ENCODE results near the gene GUCA2B. TPM values are rescaled to one million over a fixed set of nuclear protein-coding genes. Genes with fewer than 3 reads are reported as not detected.

The GUCA2B gene
- total RNA-seq, 1 donor from 2014 or later, result not detected

GRCh38 chr1:42145389-42145716, 7.9 kb upstream of the GUCA2B start:
- intact Hi-C loops (cut with micrococcal nuclease), result loop anchor here (5.0 kb wide), 2 partner anchors 512 to 602 kb away; partner anchors contain the start of gene PPIH
- Mint-ChIP-seq H3K4me1 (ENCODE audit: low read depth) (no peaks in the 10 kb centered on the region), H3K9me3 (no peaks in the 10 kb centered on the region), H3K4me3 (no peak overlapping the region), H3K27ac (no peak overlapping the region), H3K27me3 (ENCODE audit: insufficient read depth) (peaks cover 4% of the 10 kb centered on the region), H3K36me3 (ENCODE audit: low read depth) (no peaks in the 10 kb centered on the region)
- no peak for DNase-seq (ENCODE audit: low spot score)

DNA sequence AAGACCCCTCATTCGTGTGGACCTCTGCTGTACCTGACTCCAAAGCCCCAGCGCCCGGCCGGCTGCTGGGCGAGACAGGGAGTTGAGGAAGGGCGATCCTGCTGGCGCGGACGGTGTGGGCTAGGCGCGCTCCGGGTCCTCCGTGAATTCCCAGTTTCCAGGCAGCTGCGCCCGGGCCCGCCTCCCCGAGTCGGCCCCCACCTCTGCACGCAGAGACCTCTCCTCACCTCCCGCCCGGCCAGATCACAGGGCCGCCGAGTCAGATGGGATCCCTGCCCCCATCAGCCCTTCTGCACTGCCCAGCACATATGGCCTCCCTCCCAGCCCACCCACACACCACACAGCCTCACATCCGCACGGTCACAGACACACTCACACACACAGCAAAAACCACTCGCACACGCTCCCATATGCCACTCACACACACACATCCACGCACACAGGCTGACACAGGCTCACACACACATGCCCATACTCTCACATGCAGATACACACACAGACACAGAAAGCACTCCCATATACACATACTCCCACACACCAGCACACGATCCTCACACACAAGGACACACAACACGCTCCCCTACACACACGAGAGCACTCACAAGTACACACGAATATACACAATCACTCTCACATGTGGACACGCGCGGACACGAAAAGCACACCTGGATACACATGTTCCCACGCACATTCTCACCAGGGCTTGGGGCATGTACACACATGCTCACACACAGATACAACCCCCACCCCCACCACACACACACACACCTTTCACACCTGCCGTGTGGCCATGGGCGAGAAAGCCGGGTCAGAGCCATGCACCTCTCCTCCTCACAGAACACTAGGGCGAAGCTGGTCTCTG, 7.2 kb upstream of the GUCA2B start:
- no peak for DNase-seq (ENCODE audit: low spot score)
- H3K4me1 Mint-ChIP-seq (ENCODE audit: low read depth), result no peaks in the 10 kb centered on the region
- intact Hi-C loops (cut with micrococcal nuclease), result loop anchor here (5.0 kb wide), 2 partner anchors 511 to 601 kb away; partner anchors contain the start of gene PPIH
- no peaks in the 10 kb centered on the region for H3K36me3 Mint-ChIP-seq (ENCODE audit: low read depth)
- no peak overlapping the region for H3K4me3 Mint-ChIP-seq
- no peaks in the 10 kb centered on the region for H3K9me3 Mint-ChIP-seq
- H3K27me3 Mint-ChIP-seq (ENCODE audit: insufficient read depth), result no peaks in the 10 kb centered on the region
- H3K27ac Mint-ChIP-seq, result no peak overlapping the region

DNA sequence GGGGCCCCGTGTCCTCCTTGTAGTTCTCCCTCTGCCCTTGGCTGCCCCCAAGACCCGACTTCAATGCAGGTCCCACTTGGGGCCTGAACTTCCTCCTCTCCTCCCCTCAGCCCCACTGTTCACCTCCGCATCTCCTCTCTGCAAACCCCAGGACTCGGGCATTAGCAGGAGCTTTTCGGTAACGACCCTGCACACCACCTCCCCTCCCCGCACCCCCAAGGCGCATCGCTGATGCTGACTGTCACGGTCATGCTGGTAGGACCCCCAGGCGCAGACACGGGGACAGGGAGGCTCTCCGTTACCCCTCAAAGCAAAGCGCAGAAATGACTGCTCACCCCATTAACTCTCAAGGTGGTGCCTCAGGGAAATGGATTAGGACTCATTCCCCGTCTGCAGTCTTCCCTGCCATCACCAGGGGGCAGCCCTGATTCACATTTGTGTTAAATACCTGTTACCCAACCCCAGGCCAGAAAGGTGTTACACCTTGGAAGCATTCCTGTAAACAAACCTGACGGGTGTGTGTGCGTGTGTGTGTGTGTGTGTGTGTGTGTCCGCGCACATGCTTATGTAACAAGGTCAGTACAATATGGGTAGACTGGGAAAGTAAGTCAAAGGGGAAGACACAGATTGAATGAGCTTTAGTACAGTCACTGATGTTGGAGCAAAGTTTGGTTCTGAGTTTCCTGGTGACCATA, 6.4 kb upstream of the GUCA2B start:
- no peaks in the 10 kb centered on the region for H3K9me3 Mint-ChIP-seq
- H3K27me3 Mint-ChIP-seq (ENCODE audit: insufficient read depth), result no peaks in the 10 kb centered on the region
- no peak overlapping the region for H3K27ac Mint-ChIP-seq
- no peaks in the 10 kb centered on the region for H3K4me1 Mint-ChIP-seq (ENCODE audit: low read depth)
- intact Hi-C loops (cut with micrococcal nuclease), result loop anchor here (1.0 to 5.0 kb wide), 3 partner anchors 27 to 601 kb away; partner anchors contain the start of gene PPIH
- H3K4me3 Mint-ChIP-seq, result no peak overlapping the region
- H3K36me3 Mint-ChIP-seq (ENCODE audit: low read depth), result no peaks in the 10 kb centered on the region
- DNase-seq (ENCODE audit: low spot score), result peak; percentile 56

DNA sequence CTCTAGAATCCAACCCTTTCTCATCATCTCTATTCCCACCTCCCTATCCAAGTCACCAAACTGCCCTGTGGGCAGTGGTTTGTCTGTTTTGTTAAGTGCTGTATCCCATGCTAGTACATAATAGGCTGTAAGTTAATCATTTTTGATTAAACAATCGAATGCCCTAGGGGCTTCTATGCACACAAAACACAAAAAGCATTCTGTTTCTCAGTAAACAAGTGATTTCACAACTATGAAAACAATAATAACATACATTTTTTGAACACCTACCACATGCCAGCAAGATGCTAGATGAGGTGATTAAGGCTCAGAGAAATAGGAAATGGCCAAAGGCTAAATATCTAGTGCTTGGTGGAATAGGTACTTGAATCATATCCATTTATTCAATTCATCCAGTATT, 5.0 kb upstream of the GUCA2B start:
- Mint-ChIP-seq H3K36me3 (ENCODE audit: low read depth) (no peaks in the 10 kb centered on the region), H3K27ac (no peak overlapping the region), H3K9me3 (no peaks in the 10 kb centered on the region), H3K27me3 (ENCODE audit: insufficient read depth) (no peaks in the 10 kb centered on the region), H3K4me1 (ENCODE audit: low read depth) (no peaks in the 10 kb centered on the region), H3K4me3 (no peak overlapping the region)
- intact Hi-C loops (cut with micrococcal nuclease), result loop anchor here (5.0 kb wide), 2 partner anchors 509 to 599 kb away; partner anchors contain the start of gene PPIH
- DNase-seq (ENCODE audit: low spot score), result no peak

DNA sequence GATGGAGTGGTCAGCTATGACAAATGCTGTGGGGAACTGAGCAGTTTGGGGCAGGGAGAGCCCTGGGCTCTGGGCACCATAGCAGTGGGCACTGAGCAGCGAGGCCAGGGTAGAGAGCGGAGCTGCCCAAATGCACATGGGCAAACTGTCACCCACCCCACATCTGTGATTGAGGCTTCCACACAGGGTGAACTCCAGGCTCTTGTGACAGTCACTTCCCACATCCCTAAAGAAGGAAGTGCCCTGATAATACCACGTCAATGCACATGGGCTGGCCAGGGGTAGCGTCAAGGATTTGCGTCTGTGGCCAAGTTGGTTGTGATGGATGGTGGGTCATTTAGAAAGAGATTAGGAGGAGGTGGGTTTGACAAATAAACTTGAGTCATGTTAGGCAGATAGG, 2.6 kb upstream of the GUCA2B start:
- Mint-ChIP-seq H3K4me1 (ENCODE audit: low read depth) (no peaks in the 10 kb centered on the region), H3K27ac (no peak overlapping the region), H3K27me3 (ENCODE audit: insufficient read depth) (no peaks in the 10 kb centered on the region), H3K36me3 (ENCODE audit: low read depth) (no peaks in the 10 kb centered on the region), H3K9me3 (no peaks in the 10 kb centered on the region), H3K4me3 (no peak overlapping the region)
- intact Hi-C loops (cut with micrococcal nuclease), result no loop called here
- no peak for DNase-seq (ENCODE audit: low spot score)

DNA sequence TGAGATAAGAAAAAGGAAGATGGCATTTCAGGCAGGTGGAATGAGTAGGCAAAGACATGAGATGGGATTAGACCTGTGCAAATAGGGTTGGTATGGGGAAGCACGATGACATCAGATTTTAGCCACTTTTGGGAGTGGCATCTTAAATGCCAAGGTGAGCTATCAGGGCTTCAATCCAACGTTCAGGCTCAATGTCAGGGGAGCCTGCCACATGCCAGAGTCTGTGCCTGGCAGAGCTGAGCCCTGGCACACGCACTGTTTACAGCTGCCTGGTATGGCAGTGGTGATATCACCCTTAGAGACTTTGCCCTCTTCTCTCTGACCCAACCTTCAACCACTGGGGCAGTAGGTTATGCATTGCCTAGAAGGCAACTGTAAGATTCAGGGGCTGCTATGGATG, 1.1 kb upstream of the GUCA2B start:
- no peak for DNase-seq (ENCODE audit: low spot score)
- no peaks in the 10 kb centered on the region for H3K4me1 Mint-ChIP-seq (ENCODE audit: low read depth)
- no peaks in the 10 kb centered on the region for H3K27me3 Mint-ChIP-seq (ENCODE audit: insufficient read depth)
- no peak overlapping the region for H3K4me3 Mint-ChIP-seq
- intact Hi-C loops (cut with micrococcal nuclease), result no loop called here
- H3K36me3 Mint-ChIP-seq (ENCODE audit: low read depth), result no peaks in the 10 kb centered on the region
- no peaks in the 10 kb centered on the region for H3K9me3 Mint-ChIP-seq
- H3K27ac Mint-ChIP-seq, result no peak overlapping the region

GRCh38 chr1:42153624-42154023, 414 bp downstream of the GUCA2B start:
- Mint-ChIP-seq H3K27me3 (ENCODE audit: insufficient read depth) (no peaks in the 10 kb centered on the region), H3K9me3 (peaks cover 3% of the 10 kb centered on the region), H3K27ac (no peak overlapping the region), H3K4me3 (no peak overlapping the region), H3K4me1 (ENCODE audit: low read depth) (peaks cover 8% of the 10 kb centered on the region), H3K36me3 (ENCODE audit: low read depth) (no peaks in the 10 kb centered on the region)
- intact Hi-C loops (cut with micrococcal nuclease), result no loop called here
- no peak for DNase-seq (ENCODE audit: low spot score)

DNA sequence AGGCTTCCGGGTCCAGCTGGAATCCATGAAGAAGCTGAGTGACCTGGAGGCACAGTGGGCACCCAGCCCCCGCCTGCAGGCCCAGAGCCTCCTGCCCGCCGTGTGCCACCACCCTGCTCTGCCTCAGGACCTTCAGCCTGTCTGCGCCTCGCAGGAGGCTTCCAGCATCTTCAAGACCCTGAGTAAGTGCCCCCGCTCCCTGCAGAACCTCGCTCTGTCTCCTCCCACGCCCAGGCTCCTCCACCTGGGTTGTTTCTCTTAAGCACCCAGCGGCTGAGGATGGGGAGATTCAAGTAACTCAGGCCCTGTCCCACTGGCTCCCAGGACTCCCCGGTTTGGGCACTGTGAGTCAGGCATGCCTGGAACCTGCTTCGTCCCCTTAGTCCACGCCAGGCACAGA, 1.5 kb downstream of the GUCA2B start:
- no peak for DNase-seq (ENCODE audit: low spot score)
- Mint-ChIP-seq H3K36me3 (ENCODE audit: low read depth) (no peaks in the 10 kb centered on the region), H3K27ac (no peak overlapping the region), H3K4me1 (ENCODE audit: low read depth) (peaks cover 8% of the 10 kb centered on the region), H3K27me3 (ENCODE audit: insufficient read depth) (peaks cover 6% of the 10 kb centered on the region), H3K9me3 (peaks cover 8% of the 10 kb centered on the region), H3K4me3 (no peak overlapping the region)
- intact Hi-C loops (cut with micrococcal nuclease), result no loop called here

DNA sequence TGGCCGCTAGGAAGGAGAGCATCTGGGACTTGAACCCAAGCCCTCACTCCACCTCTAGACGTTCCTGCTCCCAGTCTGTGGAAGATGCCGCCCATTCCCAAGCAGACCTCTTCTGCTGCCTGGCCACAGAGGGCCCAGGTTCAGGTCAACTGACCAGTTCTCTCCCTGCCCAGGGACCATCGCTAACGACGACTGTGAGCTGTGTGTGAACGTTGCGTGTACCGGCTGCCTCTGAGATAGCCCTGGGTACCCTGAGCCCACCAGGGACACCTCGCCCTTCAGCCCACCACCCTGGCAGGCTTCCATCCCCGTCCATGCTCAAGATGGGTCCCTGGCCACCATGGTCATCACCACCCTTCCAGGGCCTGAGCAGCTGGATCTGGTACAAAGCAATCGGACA, 2.2 kb downstream of the GUCA2B start:
- intact Hi-C loops (cut with micrococcal nuclease), result no loop called here
- Mint-ChIP-seq H3K27me3 (ENCODE audit: insufficient read depth) (peaks cover 7% of the 10 kb centered on the region), H3K27ac (no peak overlapping the region), H3K36me3 (ENCODE audit: low read depth) (no peaks in the 10 kb centered on the region), H3K4me1 (ENCODE audit: low read depth) (peaks cover 8% of the 10 kb centered on the region), H3K9me3 (peaks cover 14% of the 10 kb centered on the region), H3K4me3 (no peak overlapping the region)
- DNase-seq (ENCODE audit: low spot score), result no peak

DNA sequence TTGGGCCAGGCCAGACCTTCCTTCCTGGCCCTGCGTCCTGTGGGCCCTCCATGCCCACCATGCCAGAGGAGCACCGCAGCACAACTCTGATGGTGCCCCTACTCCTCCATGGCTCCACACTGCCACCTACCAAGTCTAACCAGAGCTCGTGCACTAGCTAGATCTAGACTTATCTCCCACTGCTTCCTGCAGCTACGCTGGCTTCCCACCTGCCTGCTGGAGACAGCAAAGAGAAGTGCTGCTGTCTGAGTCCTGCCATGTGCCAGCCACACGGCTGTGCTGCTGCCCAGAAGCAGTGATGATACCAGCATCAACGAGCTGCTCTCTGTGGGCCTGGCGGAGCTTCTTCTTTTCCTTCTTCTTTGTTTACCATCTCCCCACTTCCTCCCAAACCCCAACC, 4.5 kb downstream of the GUCA2B start:
- H3K4me1 Mint-ChIP-seq (ENCODE audit: low read depth), result peaks cover 8% of the 10 kb centered on the region
- no peak for DNase-seq (ENCODE audit: low spot score)
- peaks cover 6% of the 10 kb centered on the region for H3K36me3 Mint-ChIP-seq (ENCODE audit: low read depth)
- no peak overlapping the region for H3K4me3 Mint-ChIP-seq
- H3K9me3 Mint-ChIP-seq, result peaks cover 34% of the 10 kb centered on the region
- no peak overlapping the region for H3K27ac Mint-ChIP-seq
- peaks cover 9% of the 10 kb centered on the region for H3K27me3 Mint-ChIP-seq (ENCODE audit: insufficient read depth)
- intact Hi-C loops (cut with micrococcal nuclease), result no loop called here

DNA sequence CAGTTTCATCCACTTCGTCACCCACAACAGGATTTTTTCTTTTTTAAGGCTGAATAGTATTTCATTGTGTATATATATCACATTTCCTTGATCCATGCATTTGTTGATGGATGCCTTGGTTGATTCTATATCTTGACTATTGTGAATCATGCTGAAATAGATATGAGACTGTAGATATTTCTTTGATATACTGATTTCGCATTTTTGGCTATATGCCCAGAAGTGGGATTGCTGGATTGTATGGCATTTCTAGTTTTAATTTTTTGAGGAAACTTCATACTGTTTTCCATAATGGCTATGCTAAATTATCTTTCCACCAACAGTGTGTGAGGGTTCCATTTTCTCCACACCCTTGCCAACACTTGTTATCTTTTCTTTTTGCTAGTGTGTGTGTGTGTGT, 5.0 kb downstream of the GUCA2B start:
- Mint-ChIP-seq H3K27me3 (ENCODE audit: insufficient read depth) (peaks cover 9% of the 10 kb centered on the region), H3K9me3 (peaks cover 34% of the 10 kb centered on the region), H3K36me3 (ENCODE audit: low read depth) (peaks cover 6% of the 10 kb centered on the region), H3K4me3 (no peak overlapping the region), H3K4me1 (ENCODE audit: low read depth) (peaks cover 8% of the 10 kb centered on the region), H3K27ac (no peak overlapping the region)
- intact Hi-C loops (cut with micrococcal nuclease), result no loop called here
- no peak for DNase-seq (ENCODE audit: low spot score)

DNA sequence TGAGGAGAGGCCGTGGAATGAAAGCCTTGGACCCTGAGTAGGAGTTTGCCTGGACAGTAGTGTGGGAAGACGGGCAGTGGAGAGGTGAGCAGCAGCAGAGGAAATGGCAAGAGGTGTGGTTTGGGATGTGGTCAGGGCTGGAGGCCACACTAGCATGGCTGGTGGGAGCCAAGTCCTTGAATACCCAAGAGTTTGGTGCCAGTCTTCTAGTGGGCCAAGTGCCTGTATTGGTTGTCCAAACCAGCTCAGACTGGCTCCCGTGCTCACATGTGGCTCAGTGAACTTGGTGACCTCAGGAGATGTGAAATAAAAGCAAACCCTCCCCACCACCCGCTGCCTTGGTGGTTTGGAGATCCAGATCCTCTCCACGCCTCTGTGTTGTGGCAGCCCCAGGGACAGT, 9.0 kb downstream of the GUCA2B start:
- Mint-ChIP-seq H3K4me3 (no peak overlapping the region), H3K27ac (no peak overlapping the region), H3K27me3 (ENCODE audit: insufficient read depth) (peaks cover 9% of the 10 kb centered on the region), H3K4me1 (ENCODE audit: low read depth) (peaks cover 8% of the 10 kb centered on the region), H3K36me3 (ENCODE audit: low read depth) (peaks cover 6% of the 10 kb centered on the region), H3K9me3 (peaks cover 34% of the 10 kb centered on the region)
- no peak for DNase-seq (ENCODE audit: low spot score)
- intact Hi-C loops (cut with micrococcal nuclease), result no loop called here

- no peak overlapping the region for H3K27ac Mint-ChIP-seq
- peaks cover 9% of the 10 kb centered on the region for H3K27me3 Mint-ChIP-seq (ENCODE audit: insufficient read depth)
- peaks cover 6% of the 10 kb centered on the region for H3K36me3 Mint-ChIP-seq (ENCODE audit: low read depth)
- no peak overlapping the region for H3K4me3 Mint-ChIP-seq
- peaks cover 30% of the 10 kb centered on the region for H3K9me3 Mint-ChIP-seq
- peaks cover under 1% of the 10 kb centered on the region for H3K4me1 Mint-ChIP-seq (ENCODE audit: low read depth)
- intact Hi-C loops (cut with micrococcal nuclease), result no loop called here
- no peak for DNase-seq (ENCODE audit: low spot score)
These were observed 9.9 kb downstream of the GUCA2B start for GRCh38 chr1:42163114-42163513.

Data from activated T-helper 1 cell treated with anti-CD3 and anti-CD28 coated beads, Interleukin-12 subunit alpha, Interleukin-12 subunit beta, Interleukin-2, Interleukin-4 antibody, amounts not matched to agents 30 ng/mL and 10 ng/mL and 1 ng/mL, durations not matched to agents 14 hours and 24 hours and 36 hours (primary cell).